ENCODE data around the gene XYLT1. TPM values are rescaled to one million over a fixed set of nuclear protein-coding genes. Genes with fewer than 3 reads are reported as not detected.

The XYLT1 gene
- total RNA-seq, 1 experiment from 2014 or later = 25.0 TPM

GRCh38 chr16:17403156-17403809 is 67.5 kb downstream of the XYLT1 start (continued):
- TF ChIP-seq ZSCAN18 (CRISPR knock-in tag; IDR thresholded peaks at IDR 0.05) (no peak), TEAD1 (CRISPR knock-in tag; IDR thresholded peaks at IDR 0.05) (no peak), CTCF (IDR thresholded peaks at IDR 0.05) (no peak), ARID4B (CRISPR knock-in tag; IDR thresholded peaks at IDR 0.05; ENCODE audit: borderline replicate concordance) (no peak), FOXK1 (CRISPR knock-in tag; IDR thresholded peaks at IDR 0.05) (no peak), CREM (CRISPR knock-in tag; IDR thresholded peaks at IDR 0.05) (no peak)

GRCh38 chr16:17397499-17397891 is 73.3 kb downstream of the XYLT1 start:
- H3K36me3 Mint-ChIP-seq = no peaks in the 10 kb centered on the region
- no peak overlapping the region for H3K4me3 Mint-ChIP-seq
- TF ChIP-seq MLX (CRISPR knock-in tag; IDR thresholded peaks at IDR 0.05) (no peak), TEAD4 (CRISPR knock-in tag; IDR thresholded peaks at IDR 0.05) (no peak)
- ChIA-PET CTCF (interaction anchor here (0.6 kb wide), 2 partner anchors 262 to 482 kb away, joined by 3 read pairs; no protein-coding TSS in a partner anchor), POLR2A (no interaction called here)
- H3K4me1 Mint-ChIP-seq = peaks cover 54% of the 10 kb centered on the region
- no peak for DNase-seq (ENCODE audit: low spot score)
- no peak for ATAC-seq
- peak overlapping the region; percentile 80 for H3K27ac Mint-ChIP-seq
- no peaks in the 10 kb centered on the region for H3K27me3 Mint-ChIP-seq (ENCODE audit: low read depth)
- no peaks in the 10 kb centered on the region for H3K9me3 Mint-ChIP-seq

GRCh38 chr16:17396762-17397498 is 73.8 kb downstream of the XYLT1 start:
- POLR2A ChIA-PET = no interaction called here
- Mint-ChIP-seq H3K9me3 (peaks cover 5% of the 10 kb centered on the region; the same call in 1 of the 2 replicates), H3K4me1 (peaks cover 60% of the 10 kb centered on the region), H3K27me3 (ENCODE audit: low read depth) (no peaks in the 10 kb centered on the region), H3K27ac (peak overlapping the region; percentile 80), H3K36me3 (peaks cover 4% of the 10 kb centered on the region; the same call in 1 of the 2 replicates), H3K4me3 (no peak overlapping the region)
- ATAC-seq (no peak), DNase-seq (ENCODE audit: low spot score) (no peak)
- CTCF ChIA-PET = interaction anchor here (0.6 to 1.0 kb wide), 3 partner anchors 11 to 481 kb away, joined by 3 read pairs; no protein-coding TSS in a partner anchor
- no peak for TF ChIP-seq USF2 (CRISPR knock-in tag; IDR thresholded peaks at IDR 0.05)
- no peak for TF ChIP-seq RORB (CRISPR knock-in tag; IDR thresholded peaks at IDR 0.05)
- no peak for TF ChIP-seq ZNF232 (CRISPR knock-in tag; IDR thresholded peaks at IDR 0.05)
- no peak for TF ChIP-seq TCF7 (CRISPR knock-in tag; IDR thresholded peaks at IDR 0.05; ENCODE audit: low read depth)
- no peak for TF ChIP-seq IRF1 (CRISPR knock-in tag; IDR thresholded peaks at IDR 0.05)
- TF ChIP-seq ZNF671 (CRISPR knock-in tag; IDR thresholded peaks at IDR 0.05) = no peak
- TF ChIP-seq IRF2 (CRISPR knock-in tag; IDR thresholded peaks at IDR 0.05; ENCODE audit: borderline replicate concordance, low read depth) = no peak
- TF ChIP-seq KAT7 (CRISPR knock-in tag; IDR thresholded peaks at IDR 0.05; ENCODE audit: borderline replicate concordance) = no peak
